Vagina (tissue), 2 donors: ENCODE measurements around the gene ELK3.

Experiments used
- CTCF ChIP-seq, 3 experiments: fragments of 450-650 bp in 2 of 3; fragments of 200-600 bp in 1 of 3; sonication (generic) in 1 of 3; IDR thresholded peaks; one replicate each; pipeline ENCODE4 v1.5.1; 2017 to 2019; ENCODE audit warnings: antibody characterized with exemption in 3 of 3, mild to moderate bottlenecking in 2 of 3, moderate library complexity in 2 of 3
- POLR2A ChIP-seq, 2 donors: fragments of 450-650 bp; IDR thresholded peaks; one replicate each; pipeline ENCODE4 v1.6.1; 2017; ENCODE audit warnings: antibody characterized with exemption in 2 of 2, mild to moderate bottlenecking in 2 of 2, moderate library complexity in 2 of 2
- POLR2AphosphoS5 ChIP-seq, 2 donors: sonication (generic); formaldehyde crosslinking; IDR thresholded peaks; one replicate each; pipeline ENCODE4 v1.9.0; 2017; ENCODE audit warnings: antibody characterized with exemption in 2 of 2, mild to moderate bottlenecking in 2 of 2, low read depth in 1 of 2; ENCODE audit not compliant: insufficient read depth in 1 of 2

- TF ChIP-seq POLR2A (IDR thresholded peaks at IDR 0.05) (no peak), CTCF (IDR thresholded peaks at IDR 0.05) (no peak), POLR2AphosphoS5 (IDR thresholded peaks at IDR 0.05; ENCODE audit: insufficient read depth in 1 of 2, low read depth in 1 of 2) (no peak)
Observed at GRCh38 chr12:96302687-96303310, 108.6 kb downstream of the ELK3 start.
